Dermis lymphatic vessel endothelial cell (primary cell): Measurements from ENCODE around the gene PRRC2A. TPM values are rescaled to one million over a fixed set of nuclear protein-coding genes. Genes with fewer than 3 reads are reported as not detected.

Experiments used
- total RNA-seq: library from RNA; depleted of rRNA; stranded (reverse); fragments of >200 nt; gene quantifications from 2 replicates; pipeline ENCODE4 v1.2.1, GENCODE V29; 2014

The PRRC2A gene
- total RNA-seq, 1 donor from 2014 or later: 21.8 TPM

Other genes with a start within 250 kb of the PRRC2A start
- gene MICA, start 217.1 kb upstream of the PRRC2A start, total RNA-seq: 18.2 and 51.9 TPM in 2 replicates
- gene MICB, start 122.6 kb upstream of the PRRC2A start, total RNA-seq: 7.5 and 7.9 TPM in 2 replicates
- gene MCCD1, start 91.8 kb upstream of the PRRC2A start, total RNA-seq: not detected in 2 replicates
- gene DDX39B, start 78.7 kb upstream of the PRRC2A start, total RNA-seq: 269 and 380 TPM in 2 replicates
- gene ATP6V1G2, start 74.1 kb upstream of the PRRC2A start, total RNA-seq: 0.11 and 0.17 TPM in 2 replicates
- 25.3 and 25.9 TPM in 2 replicates for gene NFKBIL1, start 73.1 kb upstream of the PRRC2A start, total RNA-seq
- gene LTA, start 48.4 kb upstream of the PRRC2A start, total RNA-seq: not detected in 2 replicates
- not detected in 2 replicates for gene TNF, start 45.1 kb upstream of the PRRC2A start, total RNA-seq
- gene LTB, start 38.3 kb upstream of the PRRC2A start, total RNA-seq: 2.9 and 3.2 TPM in 2 replicates
- gene LST1, start 34.4 kb upstream of the PRRC2A start, total RNA-seq: 0.11 and 0.26 TPM in 2 replicates
- gene NCR3, start 27.7 kb upstream of the PRRC2A start, total RNA-seq: not detected in 2 replicates
- 0.17 TPM in 1 of 2 replicates, not detected in the other for gene AIF1, start 5.5 kb upstream of the PRRC2A start, total RNA-seq
- 105 and 110 TPM in 2 replicates for gene BAG6, start 31.9 kb downstream of the PRRC2A start, total RNA-seq
- gene APOM, start 35.2 kb downstream of the PRRC2A start, total RNA-seq: 0.52 and 0.54 TPM in 2 replicates
- 22.6 and 24.2 TPM in 2 replicates for gene C6orf47, start 40.1 kb downstream of the PRRC2A start, total RNA-seq
- 14.0 and 14.5 TPM in 2 replicates for gene GPANK1, start 44.3 kb downstream of the PRRC2A start, total RNA-seq
- gene CSNK2B, start 45.4 kb downstream of the PRRC2A start, total RNA-seq: 71.8 and 77.7 TPM in 2 replicates
- gene LY6G5B, start 49.3 kb downstream of the PRRC2A start, total RNA-seq: 1.4 and 1.9 TPM in 2 replicates
- 1.4 and 1.5 TPM in 2 replicates for gene LY6G5C, start 60.4 kb downstream of the PRRC2A start, total RNA-seq
- 52.7 and 62.4 TPM in 2 replicates for gene ABHD16A, start 82.6 kb downstream of the PRRC2A start, total RNA-seq
- not detected in 2 replicates for gene LY6G6F, start 86.2 kb downstream of the PRRC2A start, total RNA-seq
- gene LY6G6D, start 94.6 kb downstream of the PRRC2A start, total RNA-seq: not detected in 2 replicates
- gene LY6G6C, start 101.0 kb downstream of the PRRC2A start, total RNA-seq: not detected in 2 replicates
- not detected in 2 replicates for gene MPIG6B, start 102.7 kb downstream of the PRRC2A start, total RNA-seq
- gene DDAH2, start 108.6 kb downstream of the PRRC2A start, total RNA-seq: 122 and 139 TPM in 2 replicates
- gene CLIC1, start 115.8 kb downstream of the PRRC2A start, total RNA-seq: 545 and 566 TPM in 2 replicates
- gene MSH5, start 119.3 kb downstream of the PRRC2A start, total RNA-seq: 2.3 and 3.0 TPM in 2 replicates
- gene SAPCD1, start 141.9 kb downstream of the PRRC2A start, total RNA-seq: 2.2 and 8.0 TPM in 2 replicates
- 0.09 and 0.22 TPM in 2 replicates for gene VWA7, start 156.6 kb downstream of the PRRC2A start, total RNA-seq
- gene VARS1, start 175.0 kb downstream of the PRRC2A start, total RNA-seq: 31.2 and 36.4 TPM in 2 replicates
- 22.2 and 26.3 TPM in 2 replicates for gene LSM2, start 186.3 kb downstream of the PRRC2A start, total RNA-seq
- gene HSPA1L, start 194.6 kb downstream of the PRRC2A start, total RNA-seq: 1.2 and 1.5 TPM in 2 replicates
- 78.6 and 81.2 TPM in 2 replicates for gene HSPA1A, start 194.8 kb downstream of the PRRC2A start, total RNA-seq
- 16.9 and 34.6 TPM in 2 replicates for gene HSPA1B, start 207.0 kb downstream of the PRRC2A start, total RNA-seq
- gene NEU1, start 242.1 kb downstream of the PRRC2A start, total RNA-seq: 43.3 and 54.0 TPM in 2 replicates